ENCODE measurements around the gene ALDH7A1. TPM values are rescaled to one million over a fixed set of nuclear protein-coding genes. Genes with fewer than 3 reads are reported as not detected.
"Not testable (repeated sequence)": the region's sequence is repeated elsewhere in the genome, so short reads cannot be mapped to it uniquely, and the experiment has no call there.

The ALDH7A1 gene
- polyA plus RNA-seq, 1 donor = 191 TPM

GRCh38 chr5:126597156-126597555, 2.1 kb upstream of the ALDH7A1 start:
- DNase-seq = no peak

GRCh38 chr5:126595486-126596083, 566 bp upstream of the ALDH7A1 start:
- no peak for DNase-seq

DNA sequence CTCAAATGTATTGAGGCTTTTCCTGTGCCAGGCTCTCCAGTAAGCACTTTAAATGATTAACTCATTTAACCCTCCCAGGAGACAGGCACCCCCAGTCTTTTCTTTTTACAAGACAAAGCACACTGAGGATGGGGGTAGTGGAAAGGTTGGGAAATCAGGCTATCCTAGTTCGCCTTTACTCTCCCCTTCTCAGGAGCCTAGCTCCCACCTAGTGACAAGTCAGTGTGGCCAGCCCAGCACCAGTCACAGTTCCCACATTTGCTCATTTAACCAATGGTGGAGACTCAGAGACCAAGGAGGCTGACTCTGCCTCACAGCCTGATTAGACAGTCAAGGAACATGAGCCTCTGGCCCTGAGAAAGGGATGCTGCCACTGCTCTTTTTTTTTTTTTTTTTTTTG, 3.5 kb downstream of the ALDH7A1 start:
- no peak for DNase-seq

- no peak for DNase-seq
Measured at GRCh38 chr5:126589536-126590297, 5.3 kb downstream of the ALDH7A1 start.

- no peak for DNase-seq
Measured at GRCh38 chr5:126587551-126588390, 7.2 kb downstream of the ALDH7A1 start.

DNA sequence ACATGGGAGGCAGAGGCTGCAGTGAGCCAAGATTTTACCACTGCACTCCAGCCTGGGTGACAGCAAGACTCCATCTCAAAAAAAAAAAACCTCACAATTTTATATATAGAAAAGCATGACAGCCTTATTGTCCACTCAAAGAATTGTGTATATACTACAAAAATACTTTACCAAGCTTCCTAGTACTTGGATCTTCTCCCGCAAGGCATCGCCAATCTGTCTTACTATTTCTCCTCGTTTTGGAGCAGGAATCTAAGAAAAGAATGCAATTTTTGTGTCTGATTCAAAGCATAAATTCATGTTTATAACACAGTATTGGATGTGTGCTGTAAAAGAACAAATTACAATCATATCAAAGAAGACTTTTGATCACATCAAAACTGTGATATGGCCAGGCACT, 11.3 kb downstream of the ALDH7A1 start:
- no peak for DNase-seq

DNA sequence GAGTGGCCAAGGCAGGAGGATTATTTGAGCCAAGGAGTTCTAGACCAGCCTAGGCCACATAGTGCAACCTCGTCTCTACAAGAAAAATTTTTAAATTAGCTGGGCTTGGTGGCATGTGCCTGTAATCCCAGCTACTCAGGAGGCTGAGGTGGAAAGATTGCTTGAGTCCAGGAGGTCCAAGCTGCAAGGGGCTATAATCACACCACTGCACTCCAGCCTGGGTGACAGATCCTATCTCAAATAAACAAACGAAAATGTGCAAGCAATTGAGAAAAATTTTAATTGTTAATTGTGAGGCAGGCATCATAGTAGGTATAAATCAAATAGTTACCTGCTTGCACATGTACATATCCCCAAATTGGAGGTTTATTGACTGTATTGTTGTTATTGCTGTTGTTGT, 15.3 kb downstream of the ALDH7A1 start:
- DNase-seq = no peak

DNA sequence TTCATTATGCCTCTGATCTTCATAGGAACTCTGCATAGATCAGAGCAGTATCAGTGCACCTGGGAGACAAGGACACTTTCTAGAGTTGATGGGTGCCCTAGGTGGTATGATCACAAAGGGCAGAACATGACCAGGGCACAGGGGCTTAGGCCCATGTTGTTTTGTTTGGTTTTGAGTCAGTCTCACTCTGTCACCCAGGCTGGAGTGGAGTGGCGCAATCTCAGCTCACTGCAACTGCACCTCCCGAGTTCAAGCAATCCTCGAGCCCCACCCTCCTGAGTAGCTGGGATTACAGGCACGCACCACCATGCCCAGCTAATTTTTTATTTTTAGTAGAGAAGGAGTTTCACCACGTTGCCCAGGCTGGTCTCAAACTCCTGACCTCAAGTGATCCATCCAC, 17.6 kb downstream of the ALDH7A1 start:
- no peak for DNase-seq

- no peak for DNase-seq
Measured at GRCh38 chr5:126576974-126577373, 18.0 kb downstream of the ALDH7A1 start.

DNA sequence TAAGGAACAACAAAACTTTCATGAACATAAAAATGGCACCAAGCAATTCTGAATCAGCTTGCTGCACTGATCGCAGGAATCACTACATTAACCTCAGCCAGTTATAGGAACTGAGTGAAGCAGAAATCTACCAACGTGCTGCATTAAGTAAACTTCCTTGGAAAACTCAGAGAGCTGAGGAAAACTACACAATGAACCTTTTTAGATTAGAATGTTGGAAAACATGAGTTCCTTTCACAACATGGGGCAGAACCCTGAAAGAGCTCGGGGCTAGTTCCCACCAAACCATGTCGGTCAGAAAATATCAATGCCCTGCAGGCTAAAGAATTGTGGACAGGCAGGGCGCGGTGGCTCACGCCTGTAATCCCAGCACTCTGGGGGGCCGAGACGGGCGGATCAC, 19.4 kb downstream of the ALDH7A1 start:
- no peak for DNase-seq

DNA sequence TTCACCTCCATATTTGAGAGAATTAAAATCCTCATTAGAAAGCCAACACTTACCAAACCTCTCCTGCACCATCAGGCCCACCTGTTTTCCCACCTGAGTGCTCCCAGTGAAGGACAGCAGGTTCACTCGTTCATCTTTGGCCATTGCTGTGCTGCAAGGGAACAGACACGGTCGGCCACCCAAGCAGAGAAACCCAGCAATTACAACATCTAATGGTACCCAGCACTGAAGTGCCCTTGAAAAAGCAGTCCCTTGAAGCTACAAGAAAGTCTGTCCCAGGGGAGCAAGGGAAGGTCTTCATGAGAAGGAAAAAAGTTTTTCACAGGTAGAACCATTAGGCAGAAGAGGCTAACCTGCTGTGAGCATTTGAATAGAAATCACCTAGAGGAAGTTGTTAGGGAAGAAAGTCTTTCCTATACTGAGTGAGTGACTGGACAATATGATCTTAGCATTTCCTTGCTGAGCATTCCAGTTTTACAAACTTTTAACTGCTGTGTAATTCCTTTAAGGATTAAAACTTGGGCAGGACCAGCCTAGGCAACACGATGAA, 26.7 kb downstream of the ALDH7A1 start:
- DNase-seq = no peak

DNA sequence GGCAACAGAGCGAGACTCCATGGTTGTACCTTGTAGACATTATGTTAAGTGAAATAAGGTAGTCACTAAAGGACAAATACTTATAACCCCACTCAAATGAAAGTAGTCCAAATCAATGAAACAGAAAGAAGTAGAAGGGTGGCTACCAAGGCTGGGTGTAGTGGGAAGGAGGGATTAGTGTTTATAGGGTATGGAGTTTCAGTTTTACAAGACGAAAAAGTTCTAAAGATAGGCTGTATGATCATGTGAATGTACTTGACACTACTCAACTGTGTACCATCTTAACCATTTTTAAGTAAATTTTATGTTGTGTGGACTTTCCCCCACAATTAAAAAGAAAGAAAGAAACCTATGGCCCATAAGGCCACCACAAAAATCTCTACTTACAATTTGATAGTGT, 32.2 kb downstream of the ALDH7A1 start:
- no peak for DNase-seq

GRCh38 chr5:126561908-126562307, 33.1 kb downstream of the ALDH7A1 start:
- DNase-seq = no peak

- not testable (repeated sequence) for DNase-seq
Measured at GRCh38 chr5:126555101-126555500, 39.9 kb downstream of the ALDH7A1 start.

DNA sequence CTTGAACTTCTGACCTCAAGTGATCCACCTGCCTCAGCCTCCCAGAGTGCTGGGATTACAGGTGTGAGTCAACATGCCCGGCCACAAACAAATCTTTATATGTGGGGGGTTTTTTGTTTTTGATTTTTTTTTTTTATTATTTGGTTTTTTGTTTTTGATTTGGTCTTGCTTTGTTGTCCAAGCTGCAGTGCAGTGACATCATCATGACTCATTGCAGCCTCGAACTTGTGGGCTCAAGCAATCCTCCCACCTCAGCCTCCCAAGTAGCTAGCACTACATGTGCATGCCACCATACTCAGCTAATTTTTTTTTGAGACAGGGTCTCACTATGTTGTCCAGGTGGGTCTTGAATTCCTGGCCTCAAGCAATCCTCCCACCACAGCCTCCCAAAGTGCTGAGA, 42.4 kb downstream of the ALDH7A1 start:
- no peak for DNase-seq

- DNase-seq = no peak
Measured at GRCh38 chr5:126544087-126544740, 50.8 kb downstream of the ALDH7A1 start.

DNA sequence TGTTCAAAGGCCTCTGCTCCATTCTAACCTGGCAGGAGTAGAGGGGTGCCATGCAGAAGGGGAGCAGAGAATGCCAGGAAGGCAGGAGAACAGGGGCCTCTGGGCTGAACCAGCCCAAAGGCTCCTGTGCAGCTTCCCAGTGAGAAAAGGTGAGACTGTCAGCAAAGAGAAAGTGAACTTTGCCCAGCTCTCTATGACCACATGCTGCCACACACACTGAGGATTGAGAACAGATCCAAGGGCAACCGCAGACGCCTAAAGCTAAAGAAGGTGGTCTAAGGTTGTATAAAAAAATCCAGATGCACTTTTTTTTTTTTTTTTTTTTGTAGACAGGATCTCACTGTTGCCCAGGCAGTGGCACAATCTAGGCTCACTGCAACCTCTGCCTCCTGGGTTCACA, 51.4 kb downstream of the ALDH7A1 start:
- DNase-seq = no peak

DNA sequence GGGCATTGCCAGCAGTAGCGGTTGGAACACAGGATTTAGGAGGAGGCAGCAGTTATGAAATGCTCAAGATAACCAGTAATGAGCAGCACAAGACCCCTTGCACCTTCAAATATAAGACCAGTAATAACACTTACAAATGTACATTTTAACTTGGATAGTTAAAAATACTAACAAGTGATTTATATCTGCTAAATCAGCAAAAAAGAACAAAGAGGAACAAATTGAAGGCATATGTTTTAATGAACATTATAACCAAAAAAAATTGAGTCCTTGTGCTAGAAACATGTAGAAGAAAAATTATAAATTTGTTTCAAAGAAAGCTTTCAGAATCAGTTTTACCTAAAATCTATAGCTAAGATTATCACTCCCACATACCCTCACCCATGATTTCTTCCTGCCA, 52.0 kb downstream of the ALDH7A1 start:
- no peak for DNase-seq

DNA sequence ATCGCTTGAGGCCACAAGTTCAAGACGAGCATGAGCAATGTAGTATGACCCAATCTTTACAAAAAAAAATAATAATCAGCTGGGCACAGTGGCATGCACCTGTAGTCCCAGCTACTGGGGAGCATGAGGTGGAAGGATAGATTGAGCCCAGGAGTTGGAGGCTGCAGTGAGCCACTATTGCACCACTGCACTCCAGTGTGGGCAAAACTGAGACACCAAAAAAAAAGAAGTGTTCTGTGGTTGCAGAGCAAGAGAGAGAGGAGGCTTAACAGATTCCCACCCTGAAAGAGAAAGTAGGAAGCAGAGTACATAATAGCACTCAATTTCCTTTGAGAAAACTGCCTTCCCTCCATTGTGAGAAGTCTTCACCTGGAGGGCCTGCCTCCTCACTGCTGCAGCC, 52.6 kb downstream of the ALDH7A1 start:
- DNase-seq = no peak

DNA sequence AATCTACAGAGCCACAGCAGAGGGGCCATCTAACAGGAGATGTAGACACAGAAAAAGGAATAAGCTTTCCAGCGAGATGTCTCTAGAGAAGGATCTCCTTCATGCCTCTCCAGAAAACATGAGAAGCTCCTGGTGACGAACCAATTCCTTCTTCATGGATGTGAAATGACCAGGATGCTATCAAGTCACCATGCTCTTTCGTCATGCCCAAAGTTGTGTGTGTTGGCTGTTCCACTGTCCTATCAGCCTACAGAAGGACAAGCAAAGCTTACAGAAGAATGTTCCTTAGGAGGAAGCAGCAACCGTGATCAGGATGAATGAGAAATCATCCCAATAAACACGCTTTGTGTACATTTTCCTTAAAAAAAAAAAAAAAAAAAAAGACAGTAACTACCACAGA, 54.4 kb downstream of the ALDH7A1 start:
- no peak for DNase-seq

DNA sequence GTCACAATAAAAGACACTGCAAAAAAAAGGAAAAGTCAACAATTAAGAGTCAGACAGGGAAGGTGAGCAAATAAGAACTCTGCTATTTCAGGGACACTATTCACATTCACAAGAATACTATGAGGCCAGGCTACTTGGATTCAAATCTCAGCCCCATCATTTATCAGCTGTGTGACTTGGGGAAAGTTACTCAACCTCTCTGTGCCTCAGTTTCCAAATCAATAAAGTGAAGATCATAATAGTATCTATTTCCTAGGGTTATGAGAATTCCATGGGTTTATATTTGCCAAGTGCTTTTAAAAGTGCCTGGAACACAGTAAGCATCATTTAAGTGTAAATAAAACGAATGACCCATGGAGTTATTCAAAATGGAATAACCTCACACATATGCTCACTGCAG, 56.4 kb downstream of the ALDH7A1 start:
- DNase-seq = no peak

GRCh38 chr5:126536874-126537273, 58.1 kb downstream of the ALDH7A1 start:
- no peak for DNase-seq

All from left kidney (tissue), 2 donors.